Stimulated activated CD4-positive, alpha-beta T cell treated with anti-CD3 and anti-CD28 coated beads, Interleukin-4, amount 100 ng/mL, for 48 hours (primary cell): ENCODE data around the gene ATN1.

Experiments used
- DNase-seq, 2 donors: peaks; one replicate each; pipeline ENCODE4 v3.0.0-alpha.2; 2020; ENCODE audit warnings: low read depth in 2 of 2

ATN1 gene

DNA sequence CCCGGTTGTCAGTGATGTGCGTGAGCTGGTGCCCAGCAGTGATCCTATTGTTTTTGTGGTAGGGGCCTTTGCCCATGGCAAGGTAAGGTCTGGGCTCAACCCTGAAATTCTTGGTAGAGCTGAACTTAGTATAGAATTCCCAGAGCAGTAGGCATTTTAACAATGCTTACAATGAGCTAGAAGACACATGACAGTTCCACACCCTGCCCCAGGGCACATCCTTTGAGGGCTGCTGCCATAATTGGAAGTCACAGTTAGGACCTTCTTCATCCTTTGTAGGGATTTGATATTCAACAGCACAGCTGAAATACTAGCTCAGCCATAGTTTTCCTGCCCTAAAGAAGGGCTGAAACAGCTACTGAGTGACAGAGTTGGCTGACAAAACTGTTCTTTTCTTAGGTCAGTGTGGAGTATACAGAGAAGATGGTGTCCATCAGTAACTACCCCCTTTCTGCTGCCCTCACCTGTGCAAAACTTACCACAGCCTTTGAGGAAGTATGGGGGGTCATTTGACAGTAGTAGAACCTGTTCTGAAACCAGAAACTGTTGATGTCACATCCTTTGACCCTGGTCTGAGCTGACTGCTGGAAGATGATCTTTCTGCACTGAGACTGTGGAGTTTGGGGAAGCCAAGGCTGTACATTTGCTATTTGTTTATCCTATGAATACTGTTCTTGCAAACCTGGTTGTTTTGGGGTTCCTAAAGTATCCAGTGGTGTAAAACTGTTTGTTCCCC, 47.7 kb downstream of the ATN1 start:
- DNase-seq: no peak

DNA sequence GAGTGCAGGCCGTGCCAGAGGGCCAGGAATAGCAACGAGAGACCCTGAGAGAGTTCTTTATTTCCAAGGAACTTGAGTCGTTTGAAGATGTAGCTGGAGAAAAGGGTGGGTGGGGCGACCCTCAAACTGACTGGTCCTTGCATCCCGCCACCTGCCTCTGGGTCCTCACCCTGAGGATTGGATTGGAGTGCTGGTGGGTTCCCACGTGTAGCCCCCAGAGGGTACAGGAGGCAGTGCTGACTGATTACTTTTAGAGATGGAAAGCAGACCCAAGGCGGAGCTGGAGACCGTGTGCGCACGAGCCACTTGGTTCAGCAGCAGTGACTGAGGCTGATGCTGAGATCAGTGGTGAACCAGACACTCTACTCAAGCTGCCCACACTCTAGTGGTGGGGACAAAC, 49.9 kb downstream of the ATN1 start:
- DNase-seq: no peak

DNA sequence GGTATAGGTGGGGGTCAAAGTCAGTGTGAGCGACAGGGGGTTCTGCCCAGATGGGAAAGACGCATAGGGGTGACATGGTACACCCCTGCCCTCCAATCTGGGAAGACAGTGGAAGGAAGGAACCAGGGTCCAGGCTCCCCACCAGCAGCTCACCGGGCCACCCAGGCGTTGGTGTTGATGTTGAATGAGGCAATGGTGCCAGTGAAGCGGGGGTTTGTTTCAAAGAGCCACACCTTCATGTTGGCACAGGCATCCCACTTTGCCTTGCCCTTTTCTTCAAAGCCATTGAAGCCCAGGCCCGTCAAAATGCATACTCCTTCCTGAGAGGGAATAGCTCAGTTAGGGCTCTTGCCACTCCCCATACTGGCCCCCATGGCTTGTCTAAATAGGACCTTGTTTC, 50.4 kb downstream of the ATN1 start:
- DNase-seq: no peak

DNA sequence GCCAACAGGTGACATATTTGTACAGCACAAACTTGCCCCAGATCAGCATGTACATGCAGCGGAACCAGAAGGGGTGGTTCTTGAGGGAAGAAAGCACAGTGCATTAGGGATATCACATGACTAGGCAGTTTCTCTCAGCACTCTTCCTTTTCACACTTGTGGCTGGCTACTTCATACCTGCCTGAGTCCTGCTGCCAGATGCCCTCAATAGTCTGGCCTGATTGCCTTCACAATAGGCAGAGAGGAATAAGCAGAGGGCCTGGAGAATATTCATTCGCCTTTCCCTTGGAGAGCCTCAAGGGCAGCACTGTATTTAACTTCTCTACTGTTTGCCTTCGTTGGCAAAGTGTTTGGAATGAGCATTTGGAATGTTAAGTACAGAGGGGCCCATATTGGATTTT, 50.9 kb downstream of the ATN1 start:
- no peak for DNase-seq

DNA sequence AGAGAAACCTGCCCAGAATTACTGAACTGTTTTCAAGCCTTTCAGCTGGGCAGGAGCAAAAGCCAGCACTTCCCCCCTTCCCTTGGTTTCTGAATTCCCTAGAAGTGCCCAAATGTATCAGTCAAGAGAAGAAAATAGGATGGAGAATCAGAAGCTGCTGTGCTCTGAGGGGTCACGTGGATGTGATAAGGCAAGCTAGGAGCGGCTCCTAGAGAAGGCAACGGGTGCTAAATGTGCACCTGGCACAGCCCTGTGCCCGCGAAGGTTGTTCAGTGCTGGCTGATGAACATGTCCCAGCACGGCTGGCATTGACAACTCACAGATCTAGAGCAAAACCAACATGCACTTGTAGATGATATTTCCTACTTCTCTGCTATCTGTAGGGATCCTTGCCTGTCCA, 51.3 kb downstream of the ATN1 start:
- DNase-seq: no peak

DNA sequence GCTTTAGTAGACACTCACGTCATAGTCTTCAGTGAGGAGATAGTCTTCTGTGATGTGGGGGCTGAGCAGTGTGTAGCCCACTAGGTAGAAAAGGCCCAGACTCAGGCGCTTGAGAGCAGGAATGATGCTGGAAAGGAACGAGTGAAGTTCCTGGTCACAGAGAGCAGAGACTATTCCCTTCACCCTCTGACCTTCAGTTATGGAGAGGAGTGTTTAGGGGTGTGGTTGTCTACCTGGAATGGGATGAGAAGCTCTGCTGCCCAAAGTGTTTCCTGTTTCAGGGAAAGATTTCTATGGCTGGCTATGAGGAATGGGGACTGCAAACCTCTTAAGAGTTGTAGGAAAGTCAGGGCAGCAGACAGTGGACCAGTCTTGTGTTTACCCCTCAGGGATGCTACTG, 51.7 kb downstream of the ATN1 start:
- no peak for DNase-seq

DNA sequence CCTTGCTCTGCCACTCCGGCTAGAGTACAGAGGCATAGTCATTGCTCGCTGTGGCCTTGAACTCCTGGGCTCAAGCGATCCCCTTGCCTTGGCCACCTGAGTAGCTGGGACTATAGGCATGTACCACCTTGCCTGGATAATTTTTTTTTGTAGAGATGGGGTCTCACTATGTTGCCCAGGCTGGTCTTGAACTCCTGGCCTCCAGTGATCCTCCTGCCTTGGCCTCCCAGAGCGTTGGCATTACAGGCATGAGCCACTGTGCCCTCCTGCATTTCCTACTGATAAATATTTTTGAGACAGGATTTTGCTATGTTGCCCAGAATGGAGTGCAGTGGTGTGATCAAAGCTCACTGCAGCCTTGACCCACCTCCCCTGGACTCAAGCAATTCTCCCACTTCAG, 52.3 kb downstream of the ATN1 start:
- DNase-seq: no peak

DNA sequence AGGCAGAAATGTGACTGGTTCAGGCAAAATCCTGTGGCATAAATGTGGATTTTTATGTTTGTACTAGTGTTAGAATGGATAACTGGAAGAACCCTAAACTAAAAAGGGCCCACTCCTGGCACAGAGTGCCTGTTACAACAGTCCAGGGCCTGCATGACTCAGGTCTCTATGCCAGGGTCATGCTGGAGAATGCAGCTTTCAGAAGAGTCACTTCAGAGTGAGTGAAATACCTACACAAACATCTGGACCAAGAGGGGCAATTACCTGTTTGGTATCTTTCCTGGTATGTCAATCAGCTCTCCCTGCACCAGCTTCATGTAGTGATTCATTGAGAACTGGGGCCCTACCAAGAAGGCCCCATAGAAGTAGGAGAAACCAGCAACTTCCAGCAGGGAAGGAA, 53.0 kb downstream of the ATN1 start:
- DNase-seq: no peak

DNA sequence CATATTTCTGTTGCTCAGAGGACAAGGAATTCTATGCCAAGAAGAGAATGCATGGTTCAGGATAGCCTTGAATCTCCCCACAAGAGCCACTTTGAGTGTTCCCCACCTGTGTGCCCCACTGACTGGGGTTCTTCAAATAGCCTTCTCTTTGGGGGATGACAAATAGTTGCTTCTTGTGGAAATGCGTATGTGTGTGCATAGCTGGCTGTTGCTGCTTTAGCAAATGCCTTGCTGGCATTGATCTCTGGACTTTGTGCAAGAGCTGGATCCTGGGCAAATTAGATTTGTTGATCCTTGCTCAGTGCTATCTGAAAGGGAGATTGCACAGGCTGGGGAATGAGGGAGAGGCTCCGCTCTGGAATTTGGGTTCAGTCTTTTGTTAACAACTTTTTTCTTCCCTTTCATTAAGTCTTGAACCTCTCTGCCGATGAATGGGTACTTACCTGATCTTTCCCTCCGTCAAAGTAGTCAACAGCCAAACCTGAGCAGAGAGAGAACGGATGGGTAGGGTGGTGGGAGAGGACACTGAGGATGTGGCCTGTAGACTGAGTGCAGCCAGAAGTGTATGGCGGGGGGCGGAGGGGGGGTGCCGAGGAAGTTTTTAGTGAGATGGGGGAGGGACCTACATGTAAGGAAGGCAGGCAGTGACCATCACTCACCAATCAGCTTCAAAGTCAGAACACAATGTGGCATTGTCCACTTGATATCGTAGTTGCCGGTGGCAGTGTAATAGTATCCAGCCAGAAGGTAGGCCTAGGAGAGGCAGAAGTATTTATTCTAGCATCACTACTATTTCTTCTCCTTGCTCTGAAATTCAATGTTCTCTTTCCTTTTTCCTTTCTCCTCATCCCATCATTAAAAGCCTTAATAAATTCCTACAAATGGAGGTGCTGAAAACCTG, 53.6 kb downstream of the ATN1 start:
- DNase-seq: no peak

DNA sequence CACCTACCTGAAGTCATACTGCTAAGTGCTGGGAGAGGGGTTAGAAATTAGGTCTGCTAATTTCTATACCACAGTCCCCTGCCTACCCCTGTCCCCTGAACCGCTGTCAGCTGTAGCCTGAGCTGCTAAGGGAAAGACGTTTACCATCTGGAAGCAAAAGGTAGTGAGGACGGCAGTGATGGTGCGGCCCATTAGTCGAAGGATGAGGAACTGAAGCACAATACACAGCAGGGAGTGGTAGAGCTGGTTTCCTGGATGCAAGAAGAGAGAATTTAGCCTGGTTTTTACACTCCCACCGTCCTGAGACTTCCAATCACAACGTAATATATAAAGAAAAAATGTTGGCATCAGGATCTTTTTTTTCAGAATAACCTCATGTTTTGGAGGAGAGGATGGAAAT, 54.8 kb downstream of the ATN1 start:
- no peak for DNase-seq

DNA sequence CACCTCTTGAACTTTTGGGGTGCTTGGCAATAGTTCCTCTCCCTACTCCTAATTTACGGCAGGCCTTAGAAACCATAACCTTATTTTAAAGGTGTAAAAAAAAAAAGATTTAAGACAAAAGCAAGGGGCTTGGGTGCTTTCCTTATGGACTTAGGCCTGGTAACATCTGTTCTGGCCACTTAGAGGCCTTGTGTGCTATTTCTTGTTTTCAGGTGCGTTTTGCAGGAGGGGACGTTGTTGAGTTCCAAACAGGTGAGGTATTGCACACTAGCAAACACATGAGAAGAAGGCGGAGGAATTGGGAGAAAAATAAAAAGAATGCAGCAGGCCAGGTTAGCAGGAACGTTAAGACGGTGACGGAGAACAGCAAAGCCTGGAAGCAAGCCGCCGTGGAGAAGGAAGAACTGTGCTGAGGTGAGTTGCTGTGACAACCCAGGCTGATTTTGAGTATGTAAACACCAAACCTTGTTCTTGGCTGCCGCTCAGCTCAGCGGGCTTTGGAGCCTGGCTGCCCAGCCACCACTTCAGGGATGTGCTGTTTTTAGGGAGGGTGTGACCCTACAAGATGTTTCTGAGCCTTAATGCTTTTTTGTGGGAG, 60.3 kb downstream of the ATN1 start:
- DNase-seq: no peak
